GM21723 (cell line): Measurements from ENCODE around the gene NSUN3.

ENCODE experiments used
- ATAC-seq: cut with Tn5 transposase; IDR thresholded peaks from one replicate; pipeline ENCODE4 v1.9.1; 2021; ENCODE audit warnings: mild to moderate bottlenecking, moderate library complexity; ENCODE audit not compliant: unreplicated experiment

Gene NSUN3

DNA sequence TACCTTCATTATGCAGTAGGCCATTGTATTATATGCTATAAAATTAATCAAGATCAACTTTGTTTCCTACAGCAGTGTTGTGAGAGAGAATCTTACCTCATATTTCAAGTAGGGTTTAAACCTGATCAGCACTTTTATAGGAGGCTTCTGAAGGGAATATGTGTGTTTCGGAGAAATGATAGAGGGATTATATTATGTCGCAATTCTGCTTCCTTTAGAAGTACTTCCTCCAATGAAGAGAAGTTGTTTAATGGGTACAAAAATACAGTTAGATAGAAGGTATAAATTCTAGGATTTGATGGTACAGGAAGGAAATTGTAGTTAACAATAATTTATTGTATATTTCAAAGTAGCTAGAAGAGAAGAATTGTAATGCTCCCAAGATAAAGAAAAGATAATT is 54.9 kb downstream of the NSUN3 start:
- no peak for ATAC-seq

DNA sequence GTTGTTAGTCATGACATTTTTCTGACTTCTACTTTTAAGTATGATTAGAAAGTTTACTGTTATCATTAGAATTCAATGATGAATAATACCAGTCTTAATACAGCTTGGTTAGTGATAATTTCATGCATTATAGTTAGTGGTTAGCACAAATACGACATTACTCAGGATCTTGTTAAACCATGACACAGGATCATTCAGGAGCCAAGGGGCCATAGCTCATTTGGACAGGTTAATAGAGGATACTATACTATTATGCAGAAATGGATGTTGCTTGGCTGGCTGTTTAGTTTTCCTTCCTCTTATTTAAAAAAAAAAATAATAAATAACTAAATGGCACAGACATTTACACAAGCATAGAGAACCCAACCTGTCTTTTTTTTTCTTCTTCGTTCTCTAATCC is 55.5 kb downstream of the NSUN3 start:
- ATAC-seq: no peak

DNA sequence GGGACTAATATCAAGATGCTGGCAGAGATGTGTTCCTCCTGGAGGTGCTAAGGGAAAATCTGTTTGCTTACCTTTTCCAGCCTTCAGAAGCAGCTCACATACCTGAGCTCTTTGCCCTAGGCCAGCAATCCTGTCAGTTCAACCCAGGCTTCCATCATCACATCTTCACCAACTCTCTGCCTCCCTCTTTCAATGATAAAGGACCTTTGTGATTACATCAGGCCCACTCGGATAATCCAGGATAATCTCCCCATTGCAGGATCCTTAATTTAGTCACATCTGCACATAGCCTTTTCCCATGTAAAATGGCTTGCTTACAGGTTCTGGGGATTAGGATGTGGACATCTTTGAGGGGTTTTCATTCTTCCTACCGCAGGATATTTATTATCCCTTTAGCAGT is 58.3 kb downstream of the NSUN3 start:
- no peak for ATAC-seq

DNA sequence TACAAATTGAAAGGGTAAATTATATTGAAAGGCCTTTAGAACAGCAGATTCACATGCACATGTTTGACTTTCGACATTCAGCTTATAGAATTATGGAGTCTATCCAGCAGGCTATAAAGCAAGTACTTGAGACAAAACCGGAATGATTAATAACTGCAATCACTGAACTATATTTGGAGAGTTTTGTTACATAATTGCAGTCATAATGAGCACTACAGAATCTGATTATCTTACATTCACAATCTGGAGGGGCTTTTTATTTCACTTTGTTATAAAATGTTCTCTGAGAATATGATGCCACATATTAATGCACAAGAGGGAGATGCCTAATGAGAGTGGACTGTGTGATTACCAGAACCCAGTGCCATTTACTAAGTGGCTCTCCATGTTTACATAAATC is 64.3 kb downstream of the NSUN3 start:
- no peak for ATAC-seq

DNA sequence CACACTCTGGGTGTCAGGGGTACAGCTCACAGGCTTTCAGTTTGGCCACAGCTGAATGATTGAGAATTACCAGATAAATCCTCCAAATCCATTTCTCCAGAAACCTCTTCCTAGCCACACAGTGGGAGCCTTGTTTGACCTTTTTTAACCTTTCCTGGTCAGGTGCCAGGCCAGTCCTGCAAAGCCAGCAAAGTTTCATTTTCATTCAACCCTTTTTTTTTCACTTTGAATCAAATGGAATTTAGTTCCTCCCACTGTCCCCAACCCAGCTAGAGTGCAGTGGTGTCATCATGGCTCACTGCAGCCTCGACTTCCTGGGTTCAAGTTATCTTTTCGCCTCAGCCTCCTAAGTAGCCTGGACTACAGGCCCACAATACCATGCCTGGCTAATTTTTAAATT is 67.8 kb downstream of the NSUN3 start:
- ATAC-seq: no peak

DNA sequence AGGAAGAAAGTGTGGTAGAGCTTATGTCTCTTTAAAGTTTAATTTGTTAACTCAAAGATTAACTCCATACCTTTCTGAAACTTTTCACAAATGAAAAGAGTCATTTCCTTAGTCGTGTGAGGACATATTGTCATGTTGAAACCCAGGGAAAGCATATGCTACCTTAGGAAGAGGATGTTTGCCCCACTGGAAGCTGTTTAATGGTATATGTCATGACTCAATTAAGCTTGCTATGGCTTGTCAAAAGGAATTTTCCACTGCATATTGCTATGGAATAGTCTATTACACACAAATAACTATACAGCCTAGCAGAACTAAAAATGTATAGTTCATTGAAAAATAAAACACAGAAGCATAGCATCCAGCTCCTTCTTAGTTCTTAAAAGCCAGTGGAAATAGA is 69.9 kb downstream of the NSUN3 start:
- no peak for ATAC-seq

DNA sequence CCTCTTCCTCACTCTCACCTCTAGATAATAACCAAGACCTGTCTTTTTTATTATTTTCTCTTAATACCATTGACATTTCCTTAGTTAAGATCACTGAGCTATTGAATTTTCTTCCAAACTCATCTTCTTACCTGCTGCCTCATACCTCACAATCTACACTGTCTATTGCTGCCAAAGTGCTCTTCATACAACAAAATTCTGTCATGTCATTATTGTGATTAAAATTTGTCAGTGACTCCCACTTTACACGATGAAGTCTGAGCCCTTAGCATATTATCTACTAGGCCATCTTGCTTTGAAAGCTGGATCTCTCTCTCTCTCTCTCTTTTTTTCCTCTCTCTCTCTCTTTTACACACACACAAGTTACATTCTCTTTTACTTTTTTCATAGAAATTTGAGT is 73.3 kb downstream of the NSUN3 start:
- ATAC-seq: no peak

DNA sequence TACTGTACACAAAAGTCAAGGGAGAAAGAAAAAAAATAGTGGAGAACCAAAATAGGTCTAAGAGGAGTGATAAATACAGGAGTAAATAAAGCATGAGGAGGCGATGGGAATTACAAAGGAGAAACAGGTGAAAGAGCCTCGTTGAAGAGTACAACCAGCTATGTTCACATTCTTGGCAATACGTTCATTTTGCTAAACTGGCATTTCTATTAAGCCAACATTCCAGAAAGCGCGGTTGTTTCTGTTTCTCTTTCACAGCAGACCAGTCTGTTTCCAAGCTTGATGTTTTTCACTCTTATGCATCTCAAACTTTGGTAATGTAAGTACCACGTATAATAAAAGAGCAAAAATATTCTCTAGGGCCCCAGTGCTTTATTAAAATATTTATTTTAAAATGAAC is 74.5 kb downstream of the NSUN3 start:
- no peak for ATAC-seq

DNA sequence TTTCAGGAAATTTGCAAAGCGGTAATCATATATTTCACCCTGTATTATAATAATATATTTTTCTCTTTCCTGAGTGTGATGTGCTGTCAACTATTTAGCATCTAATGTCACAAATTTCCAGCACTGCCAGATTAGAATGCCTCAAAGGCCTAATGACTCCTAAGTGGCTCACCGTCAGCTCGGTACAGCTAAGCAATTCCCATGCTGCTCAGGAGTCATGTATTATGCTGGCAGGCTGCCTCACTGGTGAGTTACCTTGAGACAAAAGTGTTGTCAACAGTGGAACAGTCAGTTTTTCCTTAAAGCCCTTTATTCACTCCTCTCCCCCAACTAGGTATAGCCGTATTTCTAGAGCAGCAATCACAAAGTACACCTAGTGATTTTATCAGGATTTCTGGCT is 83.6 kb downstream of the NSUN3 start:
- ATAC-seq: no peak

DNA sequence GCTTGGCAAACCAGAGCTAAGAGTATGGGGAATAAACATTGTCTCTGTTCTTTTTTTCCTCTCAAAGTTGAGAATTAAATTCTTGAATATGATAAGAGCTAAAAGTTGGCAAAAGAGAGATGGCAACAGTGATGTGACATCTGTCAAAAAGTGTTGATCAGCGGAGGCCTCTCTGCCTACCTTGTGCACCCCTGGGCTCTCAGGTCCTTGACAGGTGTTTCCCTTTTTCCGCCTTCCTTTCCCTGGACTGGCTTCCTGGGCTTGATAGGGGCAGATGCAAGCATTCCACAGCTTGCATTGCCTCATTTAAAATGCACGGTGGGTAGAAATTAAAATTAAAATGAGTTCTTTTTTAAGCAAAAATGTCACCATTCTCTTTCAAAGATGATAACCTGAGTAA is 84.2 kb downstream of the NSUN3 start:
- ATAC-seq: no peak

DNA sequence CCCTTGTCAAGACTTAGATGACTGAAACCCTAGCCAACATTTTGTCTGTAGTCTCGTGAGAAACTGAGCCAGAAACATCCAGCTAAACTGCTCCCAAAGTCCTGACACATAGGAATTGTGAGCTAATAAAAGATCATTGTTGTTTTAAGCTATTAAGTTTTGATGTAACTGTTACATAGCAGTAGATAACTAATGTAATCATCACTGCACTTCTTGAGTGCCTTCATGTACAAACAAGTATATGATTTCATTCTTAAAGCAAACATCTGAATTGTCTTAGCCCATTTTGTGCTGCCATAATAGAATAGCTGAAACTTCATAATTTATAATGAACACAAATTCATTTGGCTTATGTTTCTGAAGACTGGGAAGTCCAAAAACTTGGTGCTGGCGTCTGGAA is 87.3 kb downstream of the NSUN3 start:
- no peak for ATAC-seq

DNA sequence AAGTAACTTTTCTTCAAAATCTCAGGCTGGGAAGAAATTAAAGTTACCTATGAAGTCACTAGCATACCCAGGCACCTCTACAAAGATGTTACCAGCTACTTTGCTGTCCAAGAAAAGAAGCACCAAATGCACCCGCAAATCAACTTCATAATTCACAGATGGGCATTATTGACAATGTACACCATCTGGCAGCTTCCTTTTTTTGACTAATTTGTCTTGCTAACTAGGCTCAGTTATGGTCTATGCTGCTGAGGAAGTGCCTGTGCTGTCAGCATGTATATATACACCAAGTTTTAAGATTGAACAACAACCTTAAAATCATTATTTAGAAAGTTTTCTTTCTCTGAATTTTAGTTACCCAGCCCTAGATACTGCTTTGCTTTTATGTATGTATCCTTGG is 93.8 kb downstream of the NSUN3 start:
- ATAC-seq: no peak

DNA sequence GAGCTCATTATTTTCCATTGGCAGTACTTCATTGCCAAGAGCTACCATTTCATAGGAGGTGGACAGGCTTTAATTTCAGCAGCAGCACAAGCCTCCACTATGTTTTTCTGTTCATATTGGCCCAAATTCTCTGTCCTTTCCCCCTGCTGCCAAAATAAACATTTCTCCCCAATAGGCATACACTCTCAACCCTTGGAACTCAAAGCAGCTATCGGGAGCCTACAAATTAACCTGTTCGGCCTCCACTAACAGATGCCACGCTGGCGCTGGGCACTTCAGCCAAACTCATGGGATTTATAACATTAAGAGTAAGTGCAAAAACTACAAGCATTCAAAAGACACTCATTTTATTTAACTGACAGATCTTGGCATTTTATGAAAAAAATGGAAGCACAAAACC is 95.7 kb downstream of the NSUN3 start:
- ATAC-seq: no peak

DNA sequence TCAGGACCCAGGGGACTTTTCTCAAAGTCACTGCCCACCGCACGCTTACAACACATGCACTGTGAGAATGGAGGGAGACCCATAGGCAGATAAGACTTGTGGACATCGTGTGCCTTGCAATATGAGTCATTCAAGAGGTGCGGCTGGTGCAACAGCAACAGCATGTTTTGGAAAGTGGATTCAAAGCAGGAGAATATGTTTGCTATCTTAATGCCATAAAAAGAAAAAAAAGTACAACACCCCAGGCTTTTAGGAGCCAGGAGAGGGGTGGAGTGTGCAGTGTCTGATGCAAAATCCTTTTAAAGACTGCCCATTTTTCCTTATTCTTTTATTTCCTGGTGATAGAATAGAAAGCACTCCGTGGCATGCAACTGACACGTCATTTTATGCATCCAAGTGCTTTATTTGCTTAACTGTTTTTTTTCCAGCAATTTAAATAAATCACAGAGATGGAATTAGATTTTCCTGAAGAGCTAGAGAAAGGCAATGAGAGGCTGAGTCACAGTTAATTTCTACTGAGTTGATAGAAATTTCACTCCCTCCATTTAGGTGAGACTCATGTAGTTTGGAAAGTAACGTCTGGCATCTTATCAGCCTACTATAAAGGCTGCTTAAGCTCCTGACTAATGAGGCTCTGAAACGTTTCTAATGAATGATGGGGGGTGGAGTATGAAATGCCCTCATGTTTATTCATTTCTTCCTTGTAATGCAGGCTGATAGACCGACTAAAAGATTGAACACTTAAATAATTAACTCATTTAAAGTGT is 96.4 kb downstream of the NSUN3 start:
- no peak for ATAC-seq

DNA sequence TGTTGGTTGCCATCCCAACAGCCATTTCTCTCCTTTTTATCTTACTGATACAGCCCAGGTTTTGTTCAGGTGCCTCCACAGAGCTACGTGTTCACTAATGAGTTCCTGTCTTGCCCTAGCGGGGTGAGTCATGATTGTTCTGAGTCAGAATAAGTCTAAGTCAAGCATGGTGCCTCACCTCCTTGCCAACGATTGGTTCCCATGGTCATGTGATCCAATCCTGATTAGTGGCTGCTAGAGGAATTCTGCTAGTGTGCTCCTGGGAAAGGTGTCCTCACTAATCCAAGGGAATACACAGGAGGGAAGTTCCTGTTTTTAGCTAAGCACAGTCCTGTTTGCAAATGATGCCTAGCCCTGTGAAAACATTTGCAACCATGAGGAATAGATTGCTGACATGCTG is 99.8 kb downstream of the NSUN3 start:
- ATAC-seq: peak; percentile 75

DNA sequence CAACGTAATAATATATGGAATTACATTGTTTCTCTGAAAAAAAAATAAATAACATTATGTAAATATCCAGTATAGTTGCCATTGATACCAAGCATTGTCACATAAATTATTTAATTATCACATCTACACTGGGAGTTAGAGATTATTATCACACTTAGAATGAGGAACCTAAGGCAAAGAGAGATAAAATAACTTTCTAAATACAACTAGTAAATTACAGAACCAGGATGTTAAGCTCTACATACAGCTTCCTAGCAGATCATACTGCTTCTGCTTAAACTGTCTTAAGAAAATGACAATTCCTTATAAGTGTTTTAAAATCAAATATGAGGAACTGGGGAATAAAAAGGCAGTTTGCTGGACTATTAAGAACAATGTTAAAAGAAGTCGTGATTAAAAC is 104.5 kb downstream of the NSUN3 start:
- no peak for ATAC-seq

DNA sequence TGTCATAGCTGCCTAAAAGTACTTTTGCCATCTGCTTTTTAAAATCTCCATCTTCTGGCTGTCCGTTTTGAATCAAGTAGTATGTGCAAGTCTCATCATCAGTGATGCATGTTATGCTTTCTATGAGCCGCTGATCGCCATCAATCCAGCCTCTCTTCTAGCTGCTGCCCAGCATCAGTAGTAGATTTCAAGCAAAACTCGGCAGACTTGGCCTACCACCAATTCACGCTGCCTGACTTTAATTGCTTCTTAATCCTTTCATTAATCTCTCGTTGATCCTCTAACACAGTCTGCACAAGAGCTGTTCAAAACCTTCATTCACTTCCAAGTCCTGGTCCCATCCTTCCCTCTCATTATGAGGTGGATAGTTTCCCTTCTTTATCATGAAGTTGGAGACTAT is 104.9 kb downstream of the NSUN3 start:
- ATAC-seq: no peak

DNA sequence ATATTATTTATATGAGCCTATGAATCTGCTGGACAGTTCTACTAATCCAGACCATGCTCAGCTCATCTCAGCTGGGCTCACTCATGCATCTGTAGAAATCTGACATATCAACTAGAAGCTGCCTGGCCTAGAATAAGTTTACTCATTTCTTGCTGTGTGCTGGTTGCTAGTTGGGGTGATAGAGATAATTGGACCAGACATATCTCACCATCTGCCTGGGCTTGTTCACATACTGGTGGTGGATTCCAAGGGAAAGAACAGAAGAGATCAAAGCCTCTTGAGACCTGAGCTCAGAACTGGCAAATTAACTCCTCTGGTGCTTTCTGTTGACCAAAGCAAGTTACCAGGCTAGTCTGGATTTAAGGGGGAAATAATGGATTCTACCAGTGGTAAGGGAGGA is 109.1 kb downstream of the NSUN3 start:
- ATAC-seq: no peak

DNA sequence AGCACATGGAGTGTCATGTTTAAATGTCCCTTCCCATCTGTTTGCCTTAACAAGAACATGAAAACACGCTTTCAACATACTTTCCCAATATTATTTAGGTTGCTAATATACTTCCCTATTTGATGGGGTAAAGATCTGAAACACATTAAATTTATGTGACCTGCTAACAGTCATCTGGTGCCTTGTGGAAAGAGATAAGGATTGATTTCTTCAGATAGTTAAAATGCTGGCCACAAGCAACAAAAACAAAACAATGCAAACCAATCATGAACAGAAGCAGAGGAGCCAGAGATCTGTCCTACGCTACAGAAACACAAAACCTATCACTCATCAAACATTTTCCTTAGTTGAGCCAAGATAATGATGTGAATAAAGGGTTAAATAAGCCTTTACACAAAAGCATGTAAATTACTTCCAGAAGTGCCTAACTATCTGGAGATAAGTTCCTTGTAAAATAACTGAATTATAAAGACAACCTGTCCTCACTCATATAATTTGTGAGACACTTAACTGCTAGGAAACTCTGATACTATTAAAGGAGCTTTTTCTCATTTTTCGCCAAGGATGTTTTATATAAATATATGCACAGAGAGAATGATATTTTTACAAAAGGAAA is 109.9 kb downstream of the NSUN3 start:
- ATAC-seq: no peak

DNA sequence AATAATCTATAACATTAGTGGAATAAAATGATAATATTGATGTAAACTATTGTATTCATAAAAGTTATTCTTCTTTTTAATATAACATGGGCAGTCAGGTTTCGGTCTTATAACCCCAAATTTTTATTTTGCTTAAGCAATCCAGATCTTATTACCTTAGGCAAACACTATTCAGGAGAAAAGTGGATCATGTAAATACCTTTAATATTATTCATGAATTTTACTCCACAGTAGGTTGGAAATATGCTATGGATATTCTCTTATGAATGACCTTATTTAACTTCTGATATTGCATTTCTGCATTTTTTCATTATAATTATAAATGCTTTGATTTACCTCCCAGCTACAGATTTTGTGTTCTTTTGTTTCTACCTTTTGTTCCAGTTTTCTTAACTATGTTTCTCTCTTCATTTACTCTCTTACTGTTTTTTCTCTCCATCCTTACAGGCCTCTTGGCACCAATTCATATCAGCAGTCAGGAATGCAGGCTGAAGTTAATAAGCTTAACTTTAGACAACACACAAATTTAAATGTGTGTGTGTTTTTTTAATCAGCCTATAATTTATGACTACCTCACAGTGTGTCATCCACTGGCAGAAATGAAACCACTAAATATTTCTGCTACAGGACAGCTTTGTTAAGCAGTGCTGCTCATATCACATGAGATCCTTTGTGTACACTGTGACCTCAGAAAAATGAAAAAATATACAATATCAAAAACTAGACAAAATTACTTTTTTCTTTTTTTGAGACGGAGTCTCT is 111.0 kb downstream of the NSUN3 start:
- no peak for ATAC-seq

DNA sequence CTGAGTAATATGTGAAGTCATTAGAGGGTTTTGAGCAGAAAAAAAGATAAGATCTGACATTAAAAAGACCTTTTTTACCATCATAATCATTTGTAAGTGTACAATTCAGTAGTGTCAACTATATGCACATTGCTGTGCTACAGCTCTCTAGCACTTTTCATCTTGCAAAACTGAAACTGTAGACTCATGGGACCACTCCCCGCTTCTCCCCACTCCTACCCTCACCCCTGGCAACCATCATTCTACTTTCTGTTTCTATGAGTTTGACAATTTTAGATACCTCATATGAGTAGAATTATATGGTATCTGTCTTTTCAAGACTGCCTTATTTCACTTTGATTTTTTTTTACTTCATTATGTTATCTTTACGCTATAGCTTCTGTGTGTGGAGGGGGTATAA is 112.8 kb downstream of the NSUN3 start:
- no peak for ATAC-seq
